Transverse colon (tissue), 4 donors: ENCODE results near the gene ASB1.

Experiments
- CTCF ChIP-seq, 5 experiments: fragments of 200-600 bp in 3 of 5; fragments of 450-650 bp in 2 of 5; sonication (generic) in 3 of 5; IDR thresholded peaks; 1 replicate in 2 of 5; 2 replicates in 3 of 5; pipeline ENCODE4 v1.5.1; 2016 to 2017; ENCODE audit warnings: antibody characterized with exemption in 5 of 5, inconsistent platforms in 3 of 5, mild to moderate bottlenecking in 2 of 5, moderate library complexity in 1 of 5
- POLR2A ChIP-seq: fragments of 450-650 bp; IDR thresholded peaks from one replicate; pipeline ENCODE4 v1.6.1; 2016; ENCODE audit warnings: antibody characterized with exemption, mild to moderate bottlenecking, moderate library complexity
- POLR2AphosphoS5 ChIP-seq, 3 donors: sonication (generic); formaldehyde crosslinking; IDR thresholded peaks; one replicate each; pipeline ENCODE4 v1.6.1; 2016; ENCODE audit warnings: antibody characterized with exemption in 3 of 3

- no peak for TF ChIP-seq CTCF (IDR thresholded peaks at IDR 0.05)
- no peak for TF ChIP-seq POLR2A
- TF ChIP-seq POLR2AphosphoS5 (IDR thresholded peaks at IDR 0.05), result no peak
Observed at GRCh38 chr2:238427435-238428162, 872 bp downstream of the ASB1 start.
